Testis (tissue), 3 donors: ENCODE results near the gene SEPTIN5. TPM values are rescaled to one million over a fixed set of nuclear protein-coding genes. Genes with fewer than 3 reads are reported as not detected.

ENCODE experiments used
- DNase-seq: peaks from one replicate; pipeline ENCODE4 v3.0.0-alpha.2; 2019
- H3K27ac ChIP-seq, 2 donors: fragments of 200-600 bp; sonication (generic); one replicate each; pipeline ENCODE4 v1.5.1; 2019
- H3K27me3 ChIP-seq: fragments of 200-600 bp; sonication (generic); one replicate; pipeline ENCODE4 v1.5.1; 2019
- H3K36me3 ChIP-seq: fragments of 200-600 bp; sonication (generic); one replicate; pipeline ENCODE4 v1.5.1; 2017; ENCODE audit warnings: low read depth; ENCODE audit errors: missing control alignments
- H3K4me1 ChIP-seq: fragments of 200-600 bp; sonication (generic); one replicate; pipeline ENCODE4 v1.5.1; 2019
- H3K4me3 ChIP-seq, 2 donors: fragments of 200-600 bp; sonication (generic); one replicate each; pipeline ENCODE4 v1.5.1; 2017 to 2019
- H3K9me3 ChIP-seq: fragments of 200-600 bp; sonication (generic); one replicate; pipeline ENCODE4 v1.5.1; 2017
- CTCF ChIP-seq, 3 experiments: fragments of 450-650 bp in 2 of 3; fragments of 200-600 bp in 1 of 3; sonication (generic) in 1 of 3; IDR thresholded peaks; one replicate each; pipeline ENCODE4 v1.5.1; 2016 to 2019; ENCODE audit warnings: antibody characterized with exemption in 3 of 3, mild to moderate bottlenecking in 2 of 3, moderate library complexity in 1 of 3
- POLR2A ChIP-seq: fragments of 450-650 bp; IDR thresholded peaks from one replicate; pipeline ENCODE4 v1.6.1; 2017; ENCODE audit warnings: antibody characterized with exemption, mild to moderate bottlenecking, moderate library complexity
- WGBS, 2 donors: methylation state at CpG; one replicate each; pipeline ENCODE4 v1.1.5; 2018; 5-methylcytosine and 5-hydroxymethylcytosine counted together
- intact Hi-C: fragments of 100-400 bp; cut with DNase I; formaldehyde crosslinking; loops from one replicate; pipeline ENCODE4 v1.15.1; 2023; ENCODE audit warnings: low total_unique reads
- polyA plus RNA-seq: library from polyadenylated mRNA; stranded (reverse); fragments of 350-450 nt; fragmentation: Illumina TruSeq; extraction: RNeasy Lipid Tissue Mini Kit (QIAGEN cat#74804); gene quantifications from one replicate; pipeline ENCODE4 v1.2.3, GENCODE V29; 2014; ENCODE audit warnings: low read depth, low replicate concordance; ENCODE audit not compliant: insufficient read depth
- total RNA-seq, 2 donors: library from RNA; depleted of rRNA; stranded (reverse); fragments of >200 nt; gene quantifications; one replicate each; pipeline ENCODE4 v1.2.3, GENCODE V29; 2016

Gene SEPTIN5
- total and polyA plus RNA-seq, 3 donors from 2014 or later: 33.9 to 89.3 (median 68.9) TPM

DNA sequence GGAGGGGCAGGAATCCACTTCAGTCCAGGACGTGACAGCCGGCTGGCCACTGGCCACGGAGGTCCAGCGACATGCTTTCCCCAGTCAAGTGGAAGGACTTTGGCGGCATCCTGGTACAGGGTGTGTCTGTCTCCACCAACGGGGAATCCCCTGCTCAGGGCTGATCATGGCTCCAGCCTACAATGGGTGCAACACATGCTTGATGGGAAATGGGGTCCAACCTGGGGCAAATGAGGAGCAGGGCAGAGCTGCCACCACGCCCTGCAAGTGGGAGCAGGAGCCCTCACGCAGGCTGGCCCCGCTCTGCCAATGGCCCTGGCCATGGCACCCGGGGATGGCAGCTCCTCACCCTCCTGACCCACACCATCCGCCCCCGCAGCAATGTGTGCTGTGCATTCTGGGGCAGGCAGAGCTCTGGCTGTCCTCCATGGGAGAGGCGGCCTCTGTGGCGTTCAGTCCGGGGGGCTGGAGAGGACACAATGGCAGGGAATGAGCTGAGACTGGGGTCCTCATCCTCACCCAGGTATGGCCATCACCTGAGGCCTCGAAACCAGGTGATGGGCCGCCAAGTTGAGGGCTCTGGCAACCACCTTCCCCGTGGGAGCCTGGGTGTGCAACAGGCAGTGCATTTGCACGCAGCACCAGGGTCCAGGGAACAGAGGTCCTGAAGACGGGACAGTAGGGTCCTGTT lies 5.8 kb upstream of the SEPTIN5 start:
- Histone ChIP-seq H3K27ac (no peak overlapping the region), H3K4me1 (no peaks in the 10 kb centered on the region), H3K4me3 (no peak overlapping the region), H3K36me3 (no peaks in the 10 kb centered on the region), H3K27me3 (no peaks in the 10 kb centered on the region), H3K9me3 (no peaks in the 10 kb centered on the region)
- DNase-seq: no peak
- no peak for TF ChIP-seq POLR2A
- intact Hi-C loops: no loop called here
- 75 to 83% methylated on average over 8 to 19 of the region's 20 CpGs for WGBS, 2 donors

- H3K4me1 ChIP-seq: peaks cover 4% of the 10 kb centered on the region
- WGBS, 2 donors: 73 to 82% methylated on average over 8 to 19 of the region's 19 CpGs
- intact Hi-C loops: no loop called here
- H3K36me3 ChIP-seq: no peaks in the 10 kb centered on the region
- TF ChIP-seq CTCF (IDR thresholded peaks at IDR 0.05) (no peak), POLR2A (no peak)
- no peak overlapping the region for H3K4me3 ChIP-seq
- H3K27ac ChIP-seq: no peak overlapping the region
- no peaks in the 10 kb centered on the region for H3K27me3 ChIP-seq
- no peak for DNase-seq
- H3K9me3 ChIP-seq: no peaks in the 10 kb centered on the region
Measured at GRCh38 chr22:19709063-19709769, 5.1 kb upstream of the SEPTIN5 start.

DNA sequence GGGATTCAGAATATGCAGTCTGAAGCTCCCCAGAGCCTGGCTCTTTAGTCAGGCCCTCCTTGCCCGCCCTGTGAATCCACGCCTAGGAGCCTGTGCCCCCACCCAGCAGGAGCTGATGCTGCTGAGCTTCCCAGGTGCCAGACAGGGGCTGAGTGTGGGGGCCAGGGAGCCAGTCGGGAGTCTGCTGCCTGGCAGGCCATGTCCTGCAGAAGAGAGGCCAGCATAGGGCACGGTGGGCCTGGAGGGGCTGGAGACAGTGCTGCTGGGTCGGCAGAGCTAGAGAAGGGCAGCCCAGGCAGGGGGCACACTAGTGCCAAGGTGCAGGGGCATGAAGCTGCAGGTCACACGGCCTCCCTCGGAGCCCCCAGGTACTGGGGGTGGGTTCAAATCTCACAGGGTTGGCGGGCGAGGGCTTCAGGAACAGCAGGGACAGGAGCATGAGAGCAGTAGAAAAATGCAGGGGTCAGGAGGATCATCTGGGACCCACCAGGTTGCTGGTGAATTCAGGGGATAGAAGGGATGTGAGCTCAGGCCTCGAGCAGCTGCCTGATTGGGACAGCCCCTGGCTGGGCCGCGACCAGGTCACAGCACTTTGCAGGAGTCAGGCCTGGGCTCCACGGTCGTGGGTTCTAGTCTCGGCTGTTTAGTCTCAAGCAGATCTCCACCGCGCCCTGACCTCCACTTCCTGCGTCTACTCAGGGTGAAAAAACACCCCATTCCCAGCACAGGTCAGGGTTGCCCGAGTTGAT lies 4.1 kb upstream of the SEPTIN5 start:
- TF ChIP-seq CTCF (IDR thresholded peaks at IDR 0.05): no peak
- TF ChIP-seq POLR2A: no peak
- H3K27ac ChIP-seq: no peak overlapping the region
- no peak for DNase-seq
- 87 to 89% methylated on average over 13 to 19 of the region's 19 CpGs for WGBS, 2 donors
- peaks cover 10% of the 10 kb centered on the region for H3K4me1 ChIP-seq
- H3K4me3 ChIP-seq: no peak overlapping the region
- intact Hi-C loops: no loop called here
- H3K27me3 ChIP-seq: no peaks in the 10 kb centered on the region
- no peaks in the 10 kb centered on the region for H3K36me3 ChIP-seq
- no peaks in the 10 kb centered on the region for H3K9me3 ChIP-seq

DNA sequence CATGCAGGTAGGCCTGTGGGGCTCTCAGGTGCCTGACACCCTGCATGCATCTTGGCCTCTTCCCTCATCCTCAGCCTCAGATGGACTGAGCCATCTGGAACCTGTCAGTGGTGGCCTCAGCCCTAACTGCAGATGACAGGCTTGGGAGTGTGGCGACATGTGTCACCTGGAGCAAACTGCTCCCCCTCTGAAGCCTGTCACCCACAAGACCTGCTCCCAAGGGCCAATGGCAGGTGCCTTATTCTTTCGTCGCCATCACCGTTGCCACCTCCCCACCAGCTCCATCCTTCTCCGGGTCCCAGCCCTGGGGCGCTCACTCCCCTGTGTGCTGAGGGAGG lies 3.6 kb upstream of the SEPTIN5 start:
- 93 to 96% methylated on average over 6 of the region's 6 CpGs for WGBS, 2 donors
- Histone ChIP-seq H3K4me3 (no peak overlapping the region), H3K36me3 (no peaks in the 10 kb centered on the region), H3K4me1 (peaks cover 12% of the 10 kb centered on the region), H3K27me3 (no peaks in the 10 kb centered on the region), H3K9me3 (no peaks in the 10 kb centered on the region), H3K27ac (no peak overlapping the region)
- no peak for DNase-seq
- intact Hi-C loops: no loop called here
- TF ChIP-seq CTCF (IDR thresholded peaks at IDR 0.05): no peak
- TF ChIP-seq POLR2A: no peak

- Histone ChIP-seq H3K9me3 (no peaks in the 10 kb centered on the region), H3K27me3 (no peaks in the 10 kb centered on the region), H3K36me3 (no peaks in the 10 kb centered on the region), H3K27ac (no peak overlapping the region), H3K4me1 (peaks cover 19% of the 10 kb centered on the region), H3K4me3 (peak overlapping the region in 1 of 2 donors; percentile 58)
- 68 to 81% methylated on average over 13 of the region's 13 CpGs for WGBS, 2 donors
- DNase-seq: no peak
- TF ChIP-seq CTCF (IDR thresholded peaks at IDR 0.05) (no peak), POLR2A (no peak)
- intact Hi-C loops: no loop called here
Measured at GRCh38 chr22:19713245-19713644, 1.1 kb upstream of the SEPTIN5 start.
